Islet precursor cell (in vitro differentiated cells): ENCODE results near the gene TARS1.

ENCODE experiments used
- DNase-seq: peaks from one replicate; pipeline ENCODE4 v3.0.0-alpha.2; 2018

TARS1 gene

GRCh38 chr5:33440482-33441240, at the start of gene TARS1:
Gene TARS1, plus strand, starts transcription at chr5:33440965. Its CDS starts 122 bp downstream, at chr5:33441087.
- DNase-seq, result peak; percentile 100

GRCh38 chr5:33398501-33398900, 42.3 kb upstream of the TARS1 start:
- no peak for DNase-seq

GRCh38 chr5:33400675-33401074, 40.1 kb upstream of the TARS1 start:
- DNase-seq, result no peak

GRCh38 chr5:33401482-33402390, 39.0 kb upstream of the TARS1 start:
- peak; percentile 93 for DNase-seq

- DNase-seq, result no peak
Measured at GRCh38 chr5:33403187-33403586, 37.6 kb upstream of the TARS1 start.

GRCh38 chr5:33408816-33409215, 31.9 kb upstream of the TARS1 start:
- no peak for DNase-seq

- no peak for DNase-seq
Measured at GRCh38 chr5:33409435-33410170, 31.2 kb upstream of the TARS1 start.

GRCh38 chr5:33410221-33410620, 30.5 kb upstream of the TARS1 start:
- no peak for DNase-seq

- DNase-seq, result no peak
Measured at GRCh38 chr5:33411498-33411897, 29.3 kb upstream of the TARS1 start.

- DNase-seq, result no peak
Measured at GRCh38 chr5:33415811-33416354, 24.9 kb upstream of the TARS1 start.

- no peak for DNase-seq
Measured at GRCh38 chr5:33417632-33418031, 23.1 kb upstream of the TARS1 start.

- DNase-seq, result no peak
Measured at GRCh38 chr5:33420946-33421345, 19.8 kb upstream of the TARS1 start.

- DNase-seq, result no peak
Measured at GRCh38 chr5:33422191-33422590, 18.6 kb upstream of the TARS1 start.

- DNase-seq, result no peak
Measured at GRCh38 chr5:33423018-33423630, 17.6 kb upstream of the TARS1 start.

- no peak for DNase-seq
Measured at GRCh38 chr5:33425314-33425713, 15.5 kb upstream of the TARS1 start.

- DNase-seq, result no peak
Measured at GRCh38 chr5:33430983-33431382, 9.8 kb upstream of the TARS1 start.

GRCh38 chr5:33432656-33433055, 8.1 kb upstream of the TARS1 start:
- DNase-seq, result no peak

- no peak for DNase-seq
Measured at GRCh38 chr5:33433303-33434240, 7.2 kb upstream of the TARS1 start.

GRCh38 chr5:33435893-33436490, 4.8 kb upstream of the TARS1 start:
- peak; percentile 83 for DNase-seq

- DNase-seq, result no peak
Measured at GRCh38 chr5:33438996-33439395, 1.8 kb upstream of the TARS1 start.

- no peak for DNase-seq
Measured at GRCh38 chr5:33439905-33440481, 772 bp upstream of the TARS1 start.
